Activated CD4-positive, alpha-beta T cell treated with anti-CD3 and anti-CD28 coated beads, Interleukin-2, amount 50 U/mL, for 48 hours (primary cell): Measurements from ENCODE around the gene PRKG1.
"Not testable (repeated sequence)": the region's sequence is repeated elsewhere in the genome, so short reads cannot be mapped to it uniquely, and the experiment has no call there.

Experiments
- DNase-seq, 2 experiments: peaks; one replicate each; pipeline ENCODE4 v3.0.0-alpha.2; 2020

PRKG1 gene

GRCh38 chr10:51981731-51982130 is 907.4 kb downstream of the PRKG1 start:
- no peak for DNase-seq

DNA sequence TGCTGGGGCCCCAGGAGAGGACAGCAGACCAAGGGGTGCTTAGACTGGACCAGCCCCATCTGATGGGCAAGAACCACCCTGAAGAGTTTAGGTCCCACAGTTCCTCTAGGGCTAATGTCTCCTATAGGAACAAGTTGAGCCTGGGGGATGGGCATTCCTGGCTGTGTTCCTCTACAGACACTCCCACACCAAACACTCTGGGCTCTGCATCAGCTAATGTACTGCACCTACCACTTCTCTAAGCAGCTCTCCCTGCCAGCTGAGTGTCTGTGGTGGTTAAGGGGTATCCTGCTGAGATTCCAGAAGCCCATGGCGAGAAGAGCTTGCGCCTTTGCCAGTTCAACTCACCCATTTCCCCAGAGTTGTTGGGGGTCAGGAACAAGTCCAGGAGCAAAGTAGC is 909.2 kb downstream of the PRKG1 start:
- no peak for DNase-seq

GRCh38 chr10:51985336-51985735 is 911.0 kb downstream of the PRKG1 start:
- no peak for DNase-seq

DNA sequence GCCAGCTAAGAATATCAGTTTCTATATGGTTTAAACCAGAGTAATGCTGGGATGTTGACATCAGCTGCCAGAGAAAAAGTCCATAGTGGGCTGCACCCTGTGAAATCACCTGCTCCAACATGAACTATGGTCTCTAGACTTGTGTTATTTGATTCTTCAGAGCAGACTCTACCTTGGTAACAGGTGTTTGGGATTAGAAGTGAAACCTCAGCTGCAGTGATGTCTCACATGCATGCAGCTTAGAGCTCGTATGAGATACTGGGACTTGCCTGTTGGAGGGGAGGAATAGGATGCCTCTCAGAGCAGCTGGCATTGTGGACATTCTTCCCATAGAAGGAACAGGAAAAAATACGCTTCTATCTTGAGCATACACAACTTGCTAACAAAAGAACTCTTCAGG is 912.2 kb downstream of the PRKG1 start:
- DNase-seq: no peak

GRCh38 chr10:51993475-51993874 is 919.2 kb downstream of the PRKG1 start:
- DNase-seq: no peak

DNA sequence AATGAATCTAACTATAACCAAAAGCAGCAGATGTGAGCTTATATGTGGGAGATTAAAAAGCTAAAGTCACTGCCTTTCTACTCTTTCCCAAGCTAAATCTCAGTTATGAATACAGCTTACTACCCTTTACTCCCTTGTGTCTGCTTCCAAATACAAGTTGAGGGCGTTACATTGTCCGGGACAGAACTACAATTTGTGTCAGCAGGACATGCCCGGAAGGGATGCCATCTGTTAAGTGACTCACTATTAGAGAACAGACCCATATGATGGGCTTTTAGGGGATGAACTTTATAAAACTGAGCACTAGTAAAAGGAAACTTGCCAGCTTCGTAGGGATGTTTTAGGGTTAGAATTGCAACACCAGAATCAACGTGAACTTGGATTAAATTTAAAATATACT is 924.8 kb downstream of the PRKG1 start:
- DNase-seq: no peak

- DNase-seq: no peak
Observed at GRCh38 chr10:52004342-52004949, 930.2 kb downstream of the PRKG1 start.

DNA sequence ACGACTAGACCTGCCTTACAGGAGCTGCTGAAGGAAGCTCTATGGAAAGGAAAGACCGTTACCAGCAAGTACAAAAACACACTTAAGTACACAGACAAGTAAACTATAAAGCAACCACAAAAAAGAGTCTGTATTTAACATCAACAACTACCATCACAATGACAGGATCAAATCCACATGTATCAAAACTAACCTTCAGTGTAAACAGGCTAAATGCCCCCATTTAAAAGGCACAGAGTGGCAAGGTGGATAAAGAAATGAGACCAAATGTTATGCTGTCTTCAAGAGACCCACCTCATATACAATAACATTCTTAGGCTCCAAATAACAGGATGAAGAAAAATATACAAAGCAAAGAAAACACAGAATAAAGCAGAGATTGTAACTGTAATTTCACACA is 932.8 kb downstream of the PRKG1 start:
- DNase-seq: no peak

GRCh38 chr10:52011118-52011517 is 936.8 kb downstream of the PRKG1 start:
- no peak for DNase-seq

- no peak for DNase-seq
Observed at GRCh38 chr10:52019077-52019555, 944.8 kb downstream of the PRKG1 start.

- no peak for DNase-seq
Observed at GRCh38 chr10:52019656-52020055, 945.4 kb downstream of the PRKG1 start.

- DNase-seq: no peak
Observed at GRCh38 chr10:52020173-52020572, 945.9 kb downstream of the PRKG1 start.

DNA sequence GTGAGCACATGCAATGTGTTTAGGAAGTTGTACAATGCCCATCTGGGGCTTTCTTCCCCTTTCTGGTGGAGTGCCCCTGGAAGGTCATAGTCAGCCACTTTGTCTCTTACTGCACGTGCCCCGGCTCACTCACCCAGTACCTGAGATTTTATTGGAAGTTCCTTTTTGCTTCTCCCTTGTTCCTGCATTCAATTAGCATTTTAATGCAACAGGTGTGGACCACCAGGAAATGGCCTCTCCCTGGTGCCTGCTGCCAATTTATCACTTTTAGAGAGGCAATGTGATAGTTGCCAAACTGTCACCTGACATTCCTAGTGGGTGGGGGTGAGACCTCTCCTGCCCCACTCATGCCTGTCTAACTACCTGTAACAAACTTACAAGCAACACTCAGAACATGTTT is 946.4 kb downstream of the PRKG1 start:
- no peak for DNase-seq

- no peak for DNase-seq
Observed at GRCh38 chr10:52027055-52027705, 952.9 kb downstream of the PRKG1 start.

DNA sequence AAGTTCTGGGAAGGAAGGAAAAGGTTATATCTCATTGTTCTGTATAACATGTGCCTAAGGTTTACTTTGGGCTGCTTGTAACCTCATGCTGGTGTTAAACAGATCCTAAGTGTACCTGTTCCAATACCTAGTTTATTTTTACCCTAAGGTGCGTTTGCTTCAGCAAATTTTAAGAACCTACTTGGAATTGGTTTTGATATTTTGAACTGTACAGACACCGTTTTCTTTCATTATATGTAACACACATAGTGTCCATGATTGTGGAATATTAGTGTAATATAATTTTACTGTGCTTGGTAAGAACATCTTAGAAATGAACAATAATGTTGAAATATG is 954.2 kb downstream of the PRKG1 start:
- no peak for DNase-seq

DNA sequence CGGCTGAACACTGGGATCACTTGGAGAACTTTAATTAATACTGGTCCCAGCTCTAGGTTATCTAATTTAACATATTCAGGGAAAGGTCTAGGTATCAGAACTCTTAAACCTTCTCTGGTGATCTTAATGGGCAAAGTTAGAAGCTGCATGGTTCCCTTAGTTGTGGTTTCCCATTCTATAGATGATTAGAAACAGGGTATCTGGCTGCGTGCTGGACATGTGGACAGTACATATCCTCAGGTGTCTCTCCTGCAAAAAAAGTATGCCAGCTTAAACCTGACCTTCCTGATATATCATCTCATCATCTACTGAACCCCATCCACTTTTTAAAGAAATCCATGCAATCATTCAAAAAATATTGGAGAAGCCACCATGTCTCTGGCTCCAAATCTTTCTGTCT is 955.3 kb downstream of the PRKG1 start:
- DNase-seq: no peak

DNA sequence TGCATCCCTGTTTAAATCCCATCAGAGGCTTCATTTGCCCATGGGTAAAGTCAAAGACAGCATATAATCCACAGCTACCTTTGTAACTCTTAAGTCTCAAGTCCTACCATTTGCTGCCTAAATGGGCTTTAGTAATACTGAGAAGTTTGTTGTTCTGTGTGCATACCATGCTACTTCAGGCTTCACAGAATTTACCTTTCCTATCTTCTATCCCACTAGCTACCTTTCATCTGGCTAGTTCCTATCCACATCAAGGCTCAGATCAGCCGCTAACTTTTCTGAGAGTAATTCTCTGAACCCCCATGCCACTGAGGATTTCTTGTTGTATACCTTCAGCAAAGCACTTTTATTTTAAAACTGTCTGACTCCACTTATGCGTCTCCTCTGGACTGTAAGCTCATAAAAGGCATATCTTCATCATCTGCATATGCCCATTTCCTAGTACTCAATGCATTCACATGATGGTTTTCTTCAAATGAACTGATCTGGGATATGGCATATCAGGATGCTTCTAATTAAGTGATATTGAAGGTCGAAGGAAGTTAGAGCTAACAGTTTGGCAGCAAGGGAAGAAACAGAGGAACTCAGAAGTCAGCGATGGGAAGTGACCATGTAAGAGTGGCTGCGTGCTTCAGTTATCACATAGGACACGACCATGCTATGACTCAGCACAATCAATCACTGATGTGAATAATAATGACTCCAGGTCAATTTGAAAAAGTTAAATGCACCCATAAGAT is 955.9 kb downstream of the PRKG1 start:
- no peak for DNase-seq

GRCh38 chr10:52030975-52031374 is 956.7 kb downstream of the PRKG1 start:
- no peak for DNase-seq

- DNase-seq: no peak
Observed at GRCh38 chr10:52031771-52032170, 957.5 kb downstream of the PRKG1 start.

GRCh38 chr10:52032681-52033629 is 958.7 kb downstream of the PRKG1 start:
- DNase-seq: no peak

- DNase-seq: not testable (repeated sequence)
Observed at GRCh38 chr10:52039002-52039793, 964.9 kb downstream of the PRKG1 start.

- DNase-seq: no peak
Observed at GRCh38 chr10:52040486-52040885, 966.2 kb downstream of the PRKG1 start.
